HEK293 (cell line): ENCODE results near the gene PLAAT1.

ENCODE experiments used
- GFI1B ChIP-seq: fragments of 450-650 bp; formaldehyde crosslinking; IDR thresholded peaks from 2 replicates; pipeline ENCODE4 v1.5.1; 2016; ENCODE audit warnings: missing biosample characterization, missing genetic modification characterization
- GLI2 ChIP-seq: fragments of 450-650 bp; formaldehyde crosslinking; IDR thresholded peaks from 2 replicates; pipeline ENCODE4; 2017; ENCODE audit warnings: missing biosample characterization, missing genetic modification characterization, low read depth, borderline replicate concordance
- GLIS1 ChIP-seq: fragments of 450-650 bp; formaldehyde crosslinking; IDR thresholded peaks from 2 replicates; pipeline ENCODE4 v1.5.1; 2016; ENCODE audit warnings: missing biosample characterization, missing genetic modification characterization
- GLIS2 ChIP-seq: fragments of 450-650 bp; formaldehyde crosslinking; IDR thresholded peaks from 2 replicates; pipeline ENCODE4 v1.5.1; 2016; ENCODE audit warnings: missing biosample characterization, missing genetic modification characterization
- KLF1 ChIP-seq: fragments of 450-650 bp; formaldehyde crosslinking; IDR thresholded peaks from 2 replicates; pipeline ENCODE4 v1.5.1; 2016; ENCODE audit warnings: missing biosample characterization, missing genetic modification characterization
- WT1 ChIP-seq: fragments of 450-650 bp; formaldehyde crosslinking; IDR thresholded peaks from 2 replicates; pipeline ENCODE4 v1.5.1; 2016; ENCODE audit warnings: missing biosample characterization, missing genetic modification characterization
- ZBTB21 ChIP-seq: fragments of 450-650 bp; formaldehyde crosslinking; IDR thresholded peaks from 2 replicates; pipeline ENCODE4 v1.5.1; 2017; ENCODE audit warnings: missing biosample characterization, missing genetic modification characterization
- ZFP69B ChIP-seq: fragments of 450-650 bp; formaldehyde crosslinking; IDR thresholded peaks from 2 replicates; pipeline ENCODE4 v1.5.1; 2016; ENCODE audit warnings: missing biosample characterization, missing genetic modification characterization
- ZNF114 ChIP-seq: fragments of 450-650 bp; formaldehyde crosslinking; IDR thresholded peaks from 2 replicates; pipeline ENCODE4 v1.5.0; 2017; ENCODE audit warnings: missing biosample characterization, missing genetic modification characterization
- ZNF140 ChIP-seq: fragments of 450-650 bp; formaldehyde crosslinking; IDR thresholded peaks from 2 replicates; pipeline ENCODE4 v1.5.1; 2016; ENCODE audit warnings: missing biosample characterization, missing genetic modification characterization
- ZNF169 ChIP-seq: fragments of 450-650 bp; formaldehyde crosslinking; IDR thresholded peaks from 2 replicates; pipeline ENCODE4 v1.5.1; 2016; ENCODE audit warnings: missing biosample characterization, missing genetic modification characterization
- ZNF211 ChIP-seq: fragments of 450-650 bp; formaldehyde crosslinking; IDR thresholded peaks from 2 replicates; pipeline ENCODE4 v1.5.1; 2016; ENCODE audit warnings: low read depth, missing biosample characterization, missing genetic modification characterization
- ZNF37A ChIP-seq: fragments of 450-650 bp; IDR thresholded peaks from 2 replicates; pipeline ENCODE4 v1.5.1; 2018; ENCODE audit warnings: missing biosample characterization, missing genetic modification characterization
- ZNF596 ChIP-seq: fragments of 450-650 bp; IDR thresholded peaks from 2 replicates; pipeline ENCODE4 v1.5.0; 2018; ENCODE audit warnings: missing biosample characterization, mild to moderate bottlenecking, missing genetic modification characterization, moderate library complexity
- ZNF624 ChIP-seq: fragments of 450-650 bp; formaldehyde crosslinking; IDR thresholded peaks from 2 replicates; pipeline ENCODE4 v1.5.1; 2017; ENCODE audit warnings: missing biosample characterization, missing genetic modification characterization
- ZNF654 ChIP-seq: fragments of 450-650 bp; formaldehyde crosslinking; IDR thresholded peaks from 2 replicates; pipeline ENCODE4 v1.5.1; 2016; ENCODE audit warnings: low read depth, missing biosample characterization, missing genetic modification characterization
- ZNF670 ChIP-seq: fragments of 450-650 bp; formaldehyde crosslinking; IDR thresholded peaks from 2 replicates; pipeline ENCODE4 v1.5.1; 2016; ENCODE audit warnings: missing biosample characterization, missing genetic modification characterization, low read depth
- ZNF785 ChIP-seq: fragments of 450-650 bp; formaldehyde crosslinking; IDR thresholded peaks from 2 replicates; pipeline ENCODE4 v1.5.1; 2016; ENCODE audit warnings: missing biosample characterization, missing genetic modification characterization
- ZNF830 ChIP-seq: fragments of 450-650 bp; IDR thresholded peaks from 2 replicates; pipeline ENCODE4 v1.5.0; 2018; ENCODE audit warnings: missing biosample characterization, missing genetic modification characterization, low read depth, mild to moderate bottlenecking, moderate library complexity
- ZNF837 ChIP-seq: fragments of 450-650 bp; formaldehyde crosslinking; IDR thresholded peaks from 2 replicates; pipeline ENCODE4 v1.5.1; 2016; ENCODE audit warnings: missing biosample characterization, missing genetic modification characterization
- TF ChIP-seq, protein P1 (sequence below): IDR thresholded peaks from 2 replicates; pipeline ENCODE4 v1.6.1; 2011; ENCODE audit warnings: mild to moderate bottlenecking, low read depth, low read length, borderline replicate concordance
- TF ChIP-seq, protein P2 (sequence below): fragments of 450-650 bp; IDR thresholded peaks from 2 replicates; pipeline ENCODE4 v1.5.1; 2018; ENCODE audit warnings: missing biosample characterization, missing genetic modification characterization
- TF ChIP-seq, protein P3 (sequence below): fragments of 450-650 bp; formaldehyde crosslinking; IDR thresholded peaks from 2 replicates; pipeline ENCODE4 v1.5.1; 2016; ENCODE audit warnings: missing biosample characterization, missing genetic modification characterization
- TF ChIP-seq, protein P4 (sequence below): fragments of 450-650 bp; formaldehyde crosslinking; conservative IDR thresholded peaks from 2 replicates; pipeline ENCODE4 v1.5.1; 2016; ENCODE audit warnings: low read depth, missing biosample characterization, missing genetic modification characterization
- TF ChIP-seq, protein P5 (sequence below): fragments of 450-650 bp; formaldehyde crosslinking; IDR thresholded peaks from 2 replicates; pipeline ENCODE4 v1.5.1; 2016; ENCODE audit warnings: missing biosample characterization, missing genetic modification characterization
- TF ChIP-seq, protein P6 (sequence below): sonication (generic); formaldehyde crosslinking; IDR thresholded peaks from 2 replicates; pipeline ENCODE4 v1.8.1; 2022; ENCODE audit warnings: mild to moderate bottlenecking, moderate library complexity, missing genetic modification reagents

The PLAAT1 gene

DNA sequence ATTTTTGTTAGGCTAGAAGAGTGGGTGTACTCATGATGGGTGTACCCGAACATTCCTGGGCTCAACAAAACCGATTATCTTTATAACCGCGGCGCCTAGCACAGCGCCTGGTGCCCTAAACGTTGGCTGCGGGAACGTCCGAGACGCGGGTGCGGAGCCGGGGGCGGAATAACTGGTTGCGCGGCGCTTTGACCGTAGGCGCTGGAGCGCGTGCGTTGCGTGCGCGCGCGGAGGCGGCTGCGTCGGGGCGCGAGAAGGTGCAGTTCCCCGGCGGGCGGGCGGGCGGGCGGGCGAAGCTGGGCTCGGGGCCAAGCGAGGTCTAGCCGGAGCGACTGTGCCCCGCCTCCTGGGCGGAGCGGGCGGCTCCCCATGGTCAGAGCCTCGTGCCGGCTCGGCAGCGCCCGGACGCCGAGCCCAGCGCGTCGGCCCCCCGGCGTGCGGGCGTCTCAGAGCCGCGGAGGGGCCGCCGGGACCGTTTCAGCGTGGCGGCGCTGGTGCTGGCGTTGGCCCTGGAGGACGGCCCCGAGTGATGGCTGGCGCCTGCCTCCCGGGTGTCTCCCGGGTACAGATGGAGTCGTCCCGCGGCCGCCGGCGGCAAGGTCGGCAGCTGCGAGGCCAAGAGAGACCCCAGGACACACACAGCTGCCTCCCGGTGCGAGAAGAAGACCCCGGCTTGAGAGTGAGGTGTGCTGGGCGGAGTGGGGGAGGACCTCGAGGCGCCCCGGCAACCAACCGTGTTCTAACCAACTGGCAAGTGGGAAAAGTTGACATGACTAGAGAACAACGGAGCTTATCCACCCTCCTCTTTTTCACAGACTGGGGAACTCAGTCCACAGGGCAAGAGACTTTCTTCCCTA lies at the start of gene PLAAT1 (continued):
- no peak for TF ChIP-seq ZNF211 (tag by site-specific recombination)
- TF ChIP-seq, protein P1, sequence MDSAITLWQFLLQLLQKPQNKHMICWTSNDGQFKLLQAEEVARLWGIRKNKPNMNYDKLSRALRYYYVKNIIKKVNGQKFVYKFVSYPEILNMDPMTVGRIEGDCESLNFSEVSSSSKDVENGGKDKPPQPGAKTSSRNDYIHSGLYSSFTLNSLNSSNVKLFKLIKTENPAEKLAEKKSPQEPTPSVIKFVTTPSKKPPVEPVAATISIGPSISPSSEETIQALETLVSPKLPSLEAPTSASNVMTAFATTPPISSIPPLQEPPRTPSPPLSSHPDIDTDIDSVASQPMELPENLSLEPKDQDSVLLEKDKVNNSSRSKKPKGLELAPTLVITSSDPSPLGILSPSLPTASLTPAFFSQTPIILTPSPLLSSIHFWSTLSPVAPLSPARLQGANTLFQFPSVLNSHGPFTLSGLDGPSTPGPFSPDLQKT: no peak
- TF ChIP-seq WT1 (tag by site-specific recombination): no peak
- no peak for TF ChIP-seq ZNF114
- TF ChIP-seq ZFP69B: peak; percentile 41; the same call in 1 of the 2 replicates
- TF ChIP-seq ZNF37A (tag by site-specific recombination): no peak
- TF ChIP-seq, protein P2, sequence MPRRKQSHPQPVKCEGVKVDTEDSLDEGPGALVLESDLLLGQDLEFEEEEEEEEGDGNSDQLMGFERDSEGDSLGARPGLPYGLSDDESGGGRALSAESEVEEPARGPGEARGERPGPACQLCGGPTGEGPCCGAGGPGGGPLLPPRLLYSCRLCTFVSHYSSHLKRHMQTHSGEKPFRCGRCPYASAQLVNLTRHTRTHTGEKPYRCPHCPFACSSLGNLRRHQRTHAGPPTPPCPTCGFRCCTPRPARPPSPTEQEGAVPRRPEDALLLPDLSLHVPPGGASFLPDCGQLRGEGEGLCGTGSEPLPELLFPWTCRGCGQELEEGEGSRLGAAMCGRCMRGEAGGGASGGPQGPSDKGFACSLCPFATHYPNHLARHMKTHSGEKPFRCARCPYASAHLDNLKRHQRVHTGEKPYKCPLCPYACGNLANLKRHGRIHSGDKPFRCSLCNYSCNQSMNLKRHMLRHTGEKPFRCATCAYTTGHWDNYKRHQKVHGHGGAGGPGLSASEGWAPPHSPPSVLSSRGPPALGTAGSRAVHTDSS (tag by site-specific recombination): no peak
- TF ChIP-seq, protein P3, sequence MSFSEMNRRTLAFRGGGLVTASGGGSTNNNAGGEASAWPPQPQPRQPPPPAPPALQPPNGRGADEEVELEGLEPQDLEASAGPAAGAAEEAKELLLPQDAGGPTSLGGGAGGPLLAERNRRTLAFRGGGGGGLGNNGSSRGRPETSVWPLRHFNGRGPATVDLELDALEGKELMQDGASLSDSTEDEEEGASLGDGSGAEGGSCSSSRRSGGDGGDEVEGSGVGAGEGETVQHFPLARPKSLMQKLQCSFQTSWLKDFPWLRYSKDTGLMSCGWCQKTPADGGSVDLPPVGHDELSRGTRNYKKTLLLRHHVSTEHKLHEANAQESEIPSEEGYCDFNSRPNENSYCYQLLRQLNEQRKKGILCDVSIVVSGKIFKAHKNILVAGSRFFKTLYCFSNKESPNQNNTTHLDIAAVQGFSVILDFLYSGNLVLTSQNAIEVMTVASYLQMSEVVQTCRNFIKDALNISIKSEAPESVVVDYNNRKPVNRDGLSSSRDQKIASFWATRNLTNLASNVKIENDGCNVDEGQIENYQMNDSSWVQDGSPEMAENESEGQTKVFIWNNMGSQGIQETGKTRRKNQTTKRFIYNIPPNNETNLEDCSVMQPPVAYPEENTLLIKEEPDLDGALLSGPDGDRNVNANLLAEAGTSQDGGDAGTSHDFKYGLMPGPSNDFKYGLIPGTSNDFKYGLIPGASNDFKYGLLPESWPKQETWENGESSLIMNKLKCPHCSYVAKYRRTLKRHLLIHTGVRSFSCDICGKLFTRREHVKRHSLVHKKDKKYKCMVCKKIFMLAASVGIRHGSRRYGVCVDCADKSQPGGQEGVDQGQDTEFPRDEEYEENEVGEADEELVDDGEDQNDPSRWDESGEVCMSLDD (tag by site-specific recombination): 0 out of 2 replicates have a peak, but pooled peaks have one; percentile 19
- no peak for TF ChIP-seq ZNF169 (tag by site-specific recombination)
- 0 out of 2 replicates have a peak, but pooled peaks have one; percentile 18 for TF ChIP-seq ZBTB21 (tag by site-specific recombination)
- no peak for TF ChIP-seq ZNF670
- no peak for TF ChIP-seq ZNF624 (tag by site-specific recombination)
- peak; percentile 25; the same call in 1 of the 2 replicates for TF ChIP-seq GLIS2 (tag by site-specific recombination)
- TF ChIP-seq, protein P4, sequence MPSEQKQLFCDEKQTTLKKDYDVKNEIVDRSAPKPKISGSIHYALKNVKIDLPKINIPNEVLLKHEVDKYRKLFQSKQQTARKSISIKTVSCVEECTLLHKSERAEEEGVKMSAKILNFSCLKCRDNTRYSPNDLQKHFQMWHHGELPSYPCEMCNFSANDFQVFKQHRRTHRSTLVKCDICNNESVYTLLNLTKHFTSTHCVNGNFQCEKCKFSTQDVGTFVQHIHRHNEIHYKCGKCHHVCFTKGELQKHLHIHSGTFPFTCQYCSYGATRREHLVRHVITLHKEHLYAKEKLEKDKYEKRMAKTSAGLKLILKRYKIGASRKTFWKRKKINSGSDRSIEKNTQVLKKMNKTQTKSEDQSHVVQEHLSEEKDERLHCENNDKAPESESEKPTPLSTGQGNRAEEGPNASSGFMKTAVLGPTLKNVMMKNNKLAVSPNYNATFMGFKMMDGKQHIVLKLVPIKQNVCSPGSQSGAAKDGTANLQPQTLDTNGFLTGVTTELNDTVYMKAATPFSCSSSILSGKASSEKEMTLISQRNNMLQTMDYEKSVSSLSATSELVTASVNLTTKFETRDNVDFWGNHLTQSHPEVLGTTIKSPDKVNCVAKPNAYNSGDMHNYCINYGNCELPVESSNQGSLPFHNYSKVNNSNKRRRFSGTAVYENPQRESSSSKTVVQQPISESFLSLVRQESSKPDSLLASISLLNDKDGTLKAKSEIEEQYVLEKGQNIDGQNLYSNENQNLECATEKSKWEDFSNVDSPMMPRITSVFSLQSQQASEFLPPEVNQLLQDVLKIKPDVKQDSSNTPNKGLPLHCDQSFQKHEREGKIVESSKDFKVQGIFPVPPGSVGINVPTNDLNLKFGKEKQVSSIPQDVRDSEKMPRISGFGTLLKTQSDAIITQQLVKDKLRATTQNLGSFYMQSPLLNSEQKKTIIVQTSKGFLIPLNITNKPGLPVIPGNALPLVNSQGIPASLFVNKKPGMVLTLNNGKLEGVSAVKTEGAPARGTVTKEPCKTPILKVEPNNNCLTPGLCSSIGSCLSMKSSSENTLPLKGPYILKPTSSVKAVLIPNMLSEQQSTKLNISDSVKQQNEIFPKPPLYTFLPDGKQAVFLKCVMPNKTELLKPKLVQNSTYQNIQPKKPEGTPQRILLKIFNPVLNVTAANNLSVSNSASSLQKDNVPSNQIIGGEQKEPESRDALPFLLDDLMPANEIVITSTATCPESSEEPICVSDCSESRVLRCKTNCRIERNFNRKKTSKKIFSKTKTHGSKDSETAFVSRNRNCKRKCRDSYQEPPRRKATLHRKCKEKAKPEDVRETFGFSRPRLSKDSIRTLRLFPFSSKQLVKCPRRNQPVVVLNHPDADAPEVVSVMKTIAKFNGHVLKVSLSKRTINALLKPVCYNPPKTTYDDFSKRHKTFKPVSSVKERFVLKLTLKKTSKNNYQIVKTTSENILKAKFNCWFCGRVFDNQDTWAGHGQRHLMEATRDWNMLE (tag by site-specific recombination): no peak
- no peak for TF ChIP-seq GFI1B (tag by site-specific recombination)
- TF ChIP-seq ZNF830 (tag by site-specific recombination): no peak
- TF ChIP-seq, protein P5, sequence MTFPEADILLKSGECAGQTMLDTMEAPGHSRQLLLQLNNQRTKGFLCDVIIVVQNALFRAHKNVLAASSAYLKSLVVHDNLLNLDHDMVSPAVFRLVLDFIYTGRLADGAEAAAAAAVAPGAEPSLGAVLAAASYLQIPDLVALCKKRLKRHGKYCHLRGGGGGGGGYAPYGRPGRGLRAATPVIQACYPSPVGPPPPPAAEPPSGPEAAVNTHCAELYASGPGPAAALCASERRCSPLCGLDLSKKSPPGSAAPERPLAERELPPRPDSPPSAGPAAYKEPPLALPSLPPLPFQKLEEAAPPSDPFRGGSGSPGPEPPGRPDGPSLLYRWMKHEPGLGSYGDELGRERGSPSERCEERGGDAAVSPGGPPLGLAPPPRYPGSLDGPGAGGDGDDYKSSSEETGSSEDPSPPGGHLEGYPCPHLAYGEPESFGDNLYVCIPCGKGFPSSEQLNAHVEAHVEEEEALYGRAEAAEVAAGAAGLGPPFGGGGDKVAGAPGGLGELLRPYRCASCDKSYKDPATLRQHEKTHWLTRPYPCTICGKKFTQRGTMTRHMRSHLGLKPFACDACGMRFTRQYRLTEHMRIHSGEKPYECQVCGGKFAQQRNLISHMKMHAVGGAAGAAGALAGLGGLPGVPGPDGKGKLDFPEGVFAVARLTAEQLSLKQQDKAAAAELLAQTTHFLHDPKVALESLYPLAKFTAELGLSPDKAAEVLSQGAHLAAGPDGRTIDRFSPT (tag by site-specific recombination): peak; percentile 38
- no peak for TF ChIP-seq ZNF140 (tag by site-specific recombination)
- TF ChIP-seq GLI2 (tag by site-specific recombination): no peak
- peak; percentile 53; the same call in 1 of the 2 replicates for TF ChIP-seq GLIS1
- no peak for TF ChIP-seq KLF1 (tag by site-specific recombination)
- no peak for TF ChIP-seq ZNF654 (tag by site-specific recombination)
- TF ChIP-seq, protein P6, sequence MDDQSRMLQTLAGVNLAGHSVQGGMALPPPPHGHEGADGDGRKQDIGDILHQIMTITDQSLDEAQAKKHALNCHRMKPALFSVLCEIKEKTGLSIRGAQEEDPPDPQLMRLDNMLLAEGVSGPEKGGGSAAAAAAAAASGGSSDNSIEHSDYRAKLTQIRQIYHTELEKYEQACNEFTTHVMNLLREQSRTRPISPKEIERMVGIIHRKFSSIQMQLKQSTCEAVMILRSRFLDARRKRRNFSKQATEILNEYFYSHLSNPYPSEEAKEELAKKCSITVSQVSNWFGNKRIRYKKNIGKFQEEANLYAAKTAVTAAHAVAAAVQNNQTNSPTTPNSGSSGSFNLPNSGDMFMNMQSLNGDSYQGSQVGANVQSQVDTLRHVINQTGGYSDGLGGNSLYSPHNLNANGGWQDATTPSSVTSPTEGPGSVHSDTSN (CRISPR knock-in tag): 0 out of 2 replicates have a peak, but pooled peaks have one; percentile 38
- no peak for TF ChIP-seq ZNF596 (tag by site-specific recombination)
- no peak for TF ChIP-seq ZNF785 (tag by site-specific recombination)
- no peak for TF ChIP-seq ZNF837
